Naive thymus-derived CD4-positive, alpha-beta T cell (primary cell): ENCODE measurements around the gene CDC25B. TPM values are rescaled to one million over a fixed set of nuclear protein-coding genes. Genes with fewer than 3 reads are reported as not detected.

Experiments used
- ATAC-seq: fragments of 150-1000 bp; cut with Tn5 transposase; 2 replicates; pipeline ENCODE4 v1.10.0; 2021; ENCODE audit warnings: mild to moderate bottlenecking, moderate library complexity
- CTCF ChIA-PET: fragments of 350-600 bp; sonication (Branson Sonifier 250); formaldehyde crosslinking; loops from one replicate; lab custom pipeline; 2021; ENCODE audit warnings: antibody characterized with exemption; lab: Charles Lee
- POLR2A ChIA-PET: fragments of 350-600 bp; sonication (Branson Sonifier 250); formaldehyde crosslinking; loops from one replicate; lab custom pipeline; 2021; ENCODE audit warnings: antibody characterized with exemption, inconsistent platforms; lab: Charles Lee
- DNase-seq, 9 donors: peaks; one replicate each; pipeline versions ENCODE4 v3.0.0 to v3.0.0-alpha.2; 2020 to 2022; ENCODE audit warnings: mixed read lengths in 1 of 9
- H3K27ac ChIP-seq: one replicate; pipeline ENCODE4 v1.7.0; 2013; ENCODE audit warnings: mild to moderate bottlenecking, low read depth, low read length, moderate library complexity
- H3K27me3 ChIP-seq, 2 donors: one replicate each; pipeline ENCODE4 v1.7.0; 2013; ENCODE audit warnings: low read length in 2 of 2, mild to moderate bottlenecking in 2 of 2, moderate library complexity in 2 of 2; ENCODE audit not compliant: control insufficient read depth in 2 of 2, insufficient read depth in 2 of 2
- H3K36me3 ChIP-seq, 3 experiments: 1 replicate in 2 of 3; 2 replicates in 1 of 3; pipeline ENCODE4 v1.7.0; 2013; ENCODE audit warnings: low read length in 3 of 3, mild to moderate bottlenecking in 3 of 3, moderate library complexity in 1 of 3; ENCODE audit not compliant: insufficient read depth in 3 of 3, control insufficient read depth in 2 of 3
- H3K4me1 ChIP-seq, 2 donors: one replicate each; pipeline ENCODE4 v1.7.0; 2013; ENCODE audit warnings: low read length in 2 of 2, mild to moderate bottlenecking in 2 of 2, moderate library complexity in 1 of 2; ENCODE audit not compliant: control insufficient read depth in 2 of 2, insufficient read depth in 2 of 2
- H3K4me3 ChIP-seq: 2 replicates; pipeline ENCODE4 v1.7.0; 2013; ENCODE audit warnings: mild to moderate bottlenecking, low read length
- H3K9me3 ChIP-seq, 3 experiments: 1 replicate in 2 of 3; 2 replicates in 1 of 3; pipeline ENCODE4 v1.7.0; 2013; ENCODE audit warnings: low read length in 3 of 3; ENCODE audit not compliant: control insufficient read depth in 2 of 3
- H3K27ac Mint-ChIP-seq, 9 donors: one replicate each; pipeline ENCODE4 v1.8.0; 2020 to 2022; ENCODE audit warnings: mixed read lengths in 9 of 9, mild to moderate bottlenecking in 8 of 9, moderate library complexity in 5 of 9, inconsistent platforms in 2 of 9
- H3K27me3 Mint-ChIP-seq, 5 donors: one replicate each; pipeline ENCODE4 v1.8.0; 2021 to 2022; ENCODE audit warnings: mixed read lengths in 5 of 5, mild to moderate bottlenecking in 1 of 5
- H3K36me3 Mint-ChIP-seq, 5 donors: one replicate each; pipeline ENCODE4 v1.8.0; 2020 to 2022; ENCODE audit warnings: mixed read lengths in 5 of 5, mild to moderate bottlenecking in 3 of 5, inconsistent platforms in 1 of 5
- H3K4me1 Mint-ChIP-seq, 7 donors: one replicate each; pipeline ENCODE4 v1.8.0; 2020 to 2022; ENCODE audit warnings: mixed read lengths in 7 of 7, mild to moderate bottlenecking in 3 of 7, inconsistent platforms in 1 of 7
- H3K4me3 Mint-ChIP-seq, 10 donors: one replicate each; pipeline ENCODE4 v1.8.0; 2020 to 2022; ENCODE audit warnings: mild to moderate bottlenecking in 10 of 10, mixed read lengths in 10 of 10, moderate library complexity in 6 of 10, inconsistent platforms in 2 of 10
- H3K9me3 Mint-ChIP-seq, 11 donors: one replicate each; pipeline ENCODE4 v1.8.0; 2020 to 2022; ENCODE audit warnings: mixed read lengths in 11 of 11, mild to moderate bottlenecking in 4 of 11, inconsistent platforms in 1 of 11, moderate library complexity in 1 of 11
- intact Hi-C, 2 donors: fragments of 100-400 bp; cut with micrococcal nuclease; formaldehyde crosslinking; loops; one replicate each; pipeline ENCODE4 v1.15.1; 2023
- polyA plus RNA-seq, 2 donors: library from polyadenylated mRNA; unstranded; fragments of 300-500 nt; fragmentation: Illumina TruSeq; gene quantifications; one replicate each; pipeline ENCODE4 v1.2.3, GENCODE V29; 2021
- total RNA-seq, 6 experiments: library from RNA in 5 of 6; stranded (reverse) in 5 of 6; gene quantifications; 1 replicate in 5 of 6; 2 replicates in 1 of 6; pipeline ENCODE4 v1.2.3 and lab custom pipeline; 2021 to 2026

Gene CDC25B
- total RNA-seq (100 to 1,000 TPM; 166 to 392 (median 281) TPM), polyA plus RNA-seq (10 to 100 TPM; 37.0 to 45.7 TPM), total RNA-seq (lab: John Stamatoyannopoulos, UW) (170 reads per million, percentile 91 among the genes with 10 or more reads in this experiment)

DNA sequence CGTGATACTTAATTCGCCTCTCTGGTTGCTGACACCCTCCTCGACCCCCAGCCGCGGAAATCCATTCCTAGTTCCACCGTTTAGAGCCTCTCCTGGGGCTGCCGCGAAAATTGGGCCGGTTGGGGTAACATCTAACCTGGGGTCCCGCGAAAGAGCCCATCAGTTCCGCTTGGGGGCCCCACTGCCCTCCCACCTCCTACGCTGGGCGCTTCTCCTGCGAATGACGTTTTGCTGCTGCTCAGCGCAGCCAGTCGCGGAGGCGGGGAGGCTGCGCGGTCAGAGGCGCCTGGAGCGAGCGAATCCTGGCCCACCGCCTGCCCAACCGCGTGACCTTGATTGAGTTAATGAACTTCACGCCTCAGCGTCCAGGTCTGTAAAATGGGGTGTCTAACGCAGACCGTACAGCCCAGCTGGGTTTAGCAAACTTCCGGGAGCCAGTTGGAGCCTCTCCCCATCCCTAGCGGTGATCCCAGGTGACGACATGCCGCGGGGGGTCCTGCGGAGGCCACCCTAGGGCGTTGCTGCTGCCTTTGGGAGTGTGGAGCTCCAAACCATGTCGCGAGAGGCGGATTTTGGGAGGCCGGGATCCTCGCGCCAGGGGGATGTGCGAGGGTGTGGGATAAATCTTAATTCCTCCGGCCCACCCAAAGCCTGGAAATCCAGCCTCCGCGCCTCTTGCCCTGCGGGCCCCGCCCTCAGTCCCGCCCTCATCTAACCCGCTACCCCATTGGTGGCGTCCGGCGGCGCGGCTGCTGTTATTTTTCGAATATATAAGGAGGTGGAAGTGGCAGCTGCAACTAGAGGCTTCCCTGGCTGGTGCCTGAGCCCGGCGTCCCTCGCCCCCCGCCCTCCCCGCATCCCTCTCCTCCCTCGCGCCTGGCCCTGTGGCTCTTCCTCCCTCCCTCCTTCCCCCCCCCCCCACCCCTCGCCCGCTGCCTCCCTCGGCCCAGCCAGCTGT is at the start of gene CDC25B:
Gene CDC25B, plus strand, starts transcription at position 800 of the 958 bp plus-strand sequence. CDS start 222 bp downstream, outside the sequence.
- Mint-ChIP-seq H3K9me3 (no peaks in the 10 kb centered on the region), H3K27ac (peak within 1 kb of the TSS; percentile 81 to 99 (median 97)), H3K27me3 (peaks cover 0 to 7% (median 0%) of the 10 kb centered on the region in 5 donors), H3K36me3 (peaks cover 5 to 38% (median 22%) of the 10 kb centered on the region in 5 donors), H3K4me3 (peak within 1 kb of the TSS; percentile 90 to 99 (median 98)), H3K4me1 (peaks cover 24 to 43% (median 39%) of the 10 kb centered on the region in 7 donors)
- H3K9me3 ChIP-seq: no peaks in the 10 kb centered on the region
- ATAC-seq: peak; percentile 90
- peak within 1 kb of the TSS; percentile 90 for H3K4me3 ChIP-seq
- CTCF ChIA-PET: interaction anchor here (0.8 to 3.5 kb wide), 7 partner anchors 9 to 26 kb away, joined by 3 to 17 read pairs (median 4); partner anchors contain the start of genes AP5S1 and CENPB
- POLR2A ChIA-PET: interaction anchor here (0.5 to 3.5 kb wide), 9 partner anchors 9 to 186 kb away, joined by 3 to 134 read pairs (median 4); partner anchors contain the start of genes ADISSP, AP5S1 and CENPB
- peaks cover 27 to 39% of the 10 kb centered on the region in 2 donors for H3K4me1 ChIP-seq
- peak within 1 kb of the TSS; percentile 95 for H3K27ac ChIP-seq
- no peaks in the 10 kb centered on the region for H3K27me3 ChIP-seq
- peaks cover under 1 to 27% (median 7%) of the 10 kb centered on the region in 3 experiments for H3K36me3 ChIP-seq
- peak; percentile 64 to 89 (median 84) for DNase-seq
- intact Hi-C loops: loop anchor here (1.0 to 5.0 kb wide), 12 partner anchors 8 to 1332 kb away; partner anchors contain the start of genes AP5S1 (in 2 of the 2), PANK2 (in 2 of the 2), ADISSP (in 1 of the 2) and CDS2 (in 1 of the 2)

GRCh38 chr20:3747471-3747870 is 48.6 kb upstream of the CDC25B start:
- POLR2A ChIA-PET: interaction anchor here (0.5 kb wide), 1 partner anchor 130 kb away, joined by 3 read pairs; no protein-coding TSS in a partner anchor
- CTCF ChIA-PET: no interaction called here
- Mint-ChIP-seq H3K27me3 (peaks cover 0 to 13% (median 7%) of the 10 kb centered on the region in 5 donors), H3K9me3 (no peaks in the 10 kb centered on the region), H3K4me1 (peaks cover 0 to 19% (median 14%) of the 10 kb centered on the region in 7 donors), H3K36me3 (peaks cover 0 to 4% (median 0%) of the 10 kb centered on the region in 5 donors), H3K4me3 (no peak overlapping the region), H3K27ac (no peak overlapping the region)
- H3K27me3 ChIP-seq: no peaks in the 10 kb centered on the region
- DNase-seq (no peak), ATAC-seq (no peak)
- intact Hi-C loops: no loop called here
- no peaks in the 10 kb centered on the region for H3K36me3 ChIP-seq
- no peak overlapping the region for H3K4me3 ChIP-seq
- H3K9me3 ChIP-seq: no peaks in the 10 kb centered on the region
- no peak overlapping the region for H3K27ac ChIP-seq
- peaks cover 4 to 10% of the 10 kb centered on the region in 2 donors for H3K4me1 ChIP-seq

- no peak overlapping the region for H3K4me3 Mint-ChIP-seq
- Histone ChIP-seq H3K27me3 (no peaks in the 10 kb centered on the region), H3K4me1 (peaks cover 8 to 10% of the 10 kb centered on the region in 2 donors), H3K4me3 (no peak overlapping the region), H3K36me3 (no peaks in the 10 kb centered on the region), H3K9me3 (no peaks in the 10 kb centered on the region), H3K27ac (no peak overlapping the region)
- peaks cover 0 to 4% (median 0%) of the 10 kb centered on the region in 5 donors for H3K36me3 Mint-ChIP-seq
- intact Hi-C loops: no loop called here
- H3K27ac Mint-ChIP-seq: no peak overlapping the region
- POLR2A ChIA-PET: interaction anchor here (0.9 kb wide), 1 partner anchor 107 kb away, joined by 3 read pairs; no protein-coding TSS in a partner anchor
- ATAC-seq: no peak
- H3K9me3 Mint-ChIP-seq: no peaks in the 10 kb centered on the region
- DNase-seq: no peak
- H3K4me1 Mint-ChIP-seq: peaks cover 0 to 25% (median 14%) of the 10 kb centered on the region in 7 donors
- H3K27me3 Mint-ChIP-seq: peaks cover 0 to 13% (median 7%) of the 10 kb centered on the region in 5 donors
- CTCF ChIA-PET: no interaction called here
Observed at GRCh38 chr20:3748073-3748472, 48.0 kb upstream of the CDC25B start.

DNA sequence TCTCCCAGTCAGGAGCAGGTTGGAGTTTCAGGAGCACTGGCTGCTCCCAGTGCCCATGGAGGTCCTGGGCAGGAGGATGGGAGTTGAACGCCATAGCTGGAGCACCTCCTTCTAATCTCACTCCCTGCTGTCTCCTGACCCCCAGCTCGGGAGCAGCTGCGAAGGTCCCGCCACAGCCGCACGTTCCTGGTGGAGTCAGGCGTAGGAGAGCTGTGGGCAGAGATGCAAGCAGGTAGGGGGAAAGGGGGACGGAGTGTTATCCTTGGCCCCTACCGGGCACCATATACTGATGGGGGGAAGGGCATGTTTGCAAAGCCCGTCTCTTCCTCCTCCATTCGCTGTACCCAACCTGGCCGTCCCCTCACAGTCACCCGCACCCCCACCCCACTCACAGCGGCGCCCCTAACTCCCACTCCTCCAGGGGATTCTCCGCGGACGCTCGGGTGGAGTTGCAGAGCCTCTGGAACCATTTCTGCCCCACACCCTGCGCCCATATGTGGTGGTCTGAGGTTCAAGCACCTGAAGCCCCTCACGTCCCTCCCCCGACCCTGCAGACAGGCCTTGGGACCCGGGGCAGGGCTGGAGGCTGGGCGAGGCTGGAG is 46.9 kb upstream of the CDC25B start:
- Mint-ChIP-seq H3K4me1 (peaks cover 0 to 26% (median 14%) of the 10 kb centered on the region in 7 donors), H3K9me3 (no peaks in the 10 kb centered on the region), H3K36me3 (peaks cover 0 to 4% (median 0%) of the 10 kb centered on the region in 5 donors), H3K27ac (peak overlapping the region in 1 of 9 donors; percentile 24), H3K27me3 (peaks cover 0 to 12% (median 7%) of the 10 kb centered on the region in 5 donors), H3K4me3 (no peak overlapping the region)
- Histone ChIP-seq H3K4me3 (no peak overlapping the region), H3K36me3 (no peaks in the 10 kb centered on the region), H3K9me3 (no peaks in the 10 kb centered on the region), H3K27ac (no peak overlapping the region), H3K4me1 (peaks cover 8 to 10% of the 10 kb centered on the region in 2 donors), H3K27me3 (no peaks in the 10 kb centered on the region)
- DNase-seq (no peak), ATAC-seq (no peak)
- ChIA-PET CTCF (interaction anchor here (0.5 kb wide), 1 partner anchor 10 kb away, joined by 3 read pairs; no protein-coding TSS in a partner anchor), POLR2A (no interaction called here)
- intact Hi-C loops: no loop called here

GRCh38 chr20:3749689-3750531 is 46.2 kb upstream of the CDC25B start:
- ChIA-PET POLR2A (interaction anchor here (1.3 kb wide), 1 partner anchor 71 kb away, joined by 4 read pairs; the partner anchor contains the start of gene AP5S1), CTCF (interaction anchor here (0.5 to 1.1 kb wide), 4 partner anchors 11 to 38 kb away, joined by 3 to 4 read pairs (median 3); partner anchors contain the start of gene ADISSP)
- peaks cover 0 to 7% (median 2%) of the 10 kb centered on the region in 5 donors for H3K27me3 Mint-ChIP-seq
- Histone ChIP-seq H3K27me3 (no peaks in the 10 kb centered on the region), H3K9me3 (no peaks in the 10 kb centered on the region), H3K4me3 (no peak overlapping the region), H3K4me1 (peaks cover 6 to 7% of the 10 kb centered on the region in 2 donors), H3K27ac (no peak overlapping the region), H3K36me3 (peaks cover 0 to 6% (median 0%) of the 10 kb centered on the region in 3 experiments)
- DNase-seq (peak in 3 of 9 donors; percentile 11 to 52 (median 20)), ATAC-seq (no peak)
- no peaks in the 10 kb centered on the region for H3K9me3 Mint-ChIP-seq
- H3K4me3 Mint-ChIP-seq: no peak overlapping the region
- intact Hi-C loops: no loop called here
- H3K4me1 Mint-ChIP-seq: peaks cover 0 to 19% (median 9%) of the 10 kb centered on the region in 7 donors
- H3K27ac Mint-ChIP-seq: no peak overlapping the region
- peaks cover 0 to 4% (median 0%) of the 10 kb centered on the region in 5 donors for H3K36me3 Mint-ChIP-seq
